ENCODE data around the gene ATP6V1F. TPM values are rescaled to one million over a fixed set of nuclear protein-coding genes. Genes with fewer than 3 reads are reported as not detected.

Gene ATP6V1F
- total RNA-seq: 110 TPM

GRCh38 chr7:128862571-128863432 is at the start of gene ATP6V1F:
Gene ATP6V1F, plus strand, starts transcription at chr7:128862856. Its CDS starts 49 bp downstream, at chr7:128862905.
- DNase-seq (ENCODE audit: low read depth in 2 of 3, low spot score in 2 of 3): peak; percentile 96 to 99 (median 99)

- DNase-seq (ENCODE audit: low read depth in 2 of 3, low spot score in 2 of 3): no peak
Measured at GRCh38 chr7:128814499-128814898, 48.2 kb upstream of the ATP6V1F start.

GRCh38 chr7:128815289-128815942 is 47.2 kb upstream of the ATP6V1F start:
- DNase-seq (ENCODE audit: low read depth in 2 of 3, low spot score in 2 of 3): no peak

- no peak for DNase-seq (ENCODE audit: low read depth in 2 of 3, low spot score in 2 of 3)
Measured at GRCh38 chr7:128818694-128819093, 44.0 kb upstream of the ATP6V1F start.

GRCh38 chr7:128821724-128822123 is 40.9 kb upstream of the ATP6V1F start:
- DNase-seq (ENCODE audit: low read depth in 2 of 3, low spot score in 2 of 3): no peak

GRCh38 chr7:128826512-128826911 is 36.1 kb upstream of the ATP6V1F start:
- no peak for DNase-seq (ENCODE audit: low read depth in 2 of 3, low spot score in 2 of 3)

GRCh38 chr7:128826916-128827247 is 35.8 kb upstream of the ATP6V1F start:
- DNase-seq (ENCODE audit: low read depth in 2 of 3, low spot score in 2 of 3): no peak

- no peak for DNase-seq (ENCODE audit: low read depth in 2 of 3, low spot score in 2 of 3)
Measured at GRCh38 chr7:128827248-128827958, 35.3 kb upstream of the ATP6V1F start.

- DNase-seq (ENCODE audit: low read depth in 2 of 3, low spot score in 2 of 3): no peak
Measured at GRCh38 chr7:128827971-128828711, 34.5 kb upstream of the ATP6V1F start.

GRCh38 chr7:128829391-128830166 is 33.1 kb upstream of the ATP6V1F start:
- DNase-seq (ENCODE audit: low read depth in 2 of 3, low spot score in 2 of 3): no peak

- peak; percentile 13 to 64 (median 42) for DNase-seq (ENCODE audit: low read depth in 2 of 3, low spot score in 2 of 3)
Measured at GRCh38 chr7:128830231-128831177, 32.2 kb upstream of the ATP6V1F start, which contains the start of gene FLNC. Gene FLNC, plus strand, starts transcription at chr7:128830406. Its CDS starts 232 bp downstream, at chr7:128830638.

GRCh38 chr7:128831178-128831993 is 31.3 kb upstream of the ATP6V1F start:
- peak in 1 of 3 donors; percentile 29 for DNase-seq (ENCODE audit: low read depth in 2 of 3, low spot score in 2 of 3)

GRCh38 chr7:128831994-128832879 is 30.4 kb upstream of the ATP6V1F start:
- DNase-seq (ENCODE audit: low read depth in 2 of 3, low spot score in 2 of 3): peak in 1 of 3 donors; percentile 10

GRCh38 chr7:128832880-128833147 is 29.8 kb upstream of the ATP6V1F start:
- no peak for DNase-seq (ENCODE audit: low read depth in 2 of 3, low spot score in 2 of 3)

GRCh38 chr7:128833148-128833945 is 29.3 kb upstream of the ATP6V1F start:
- DNase-seq (ENCODE audit: low read depth in 2 of 3, low spot score in 2 of 3): peak in 1 of 3 donors; percentile 56

- DNase-seq (ENCODE audit: low read depth in 2 of 3, low spot score in 2 of 3): no peak
Measured at GRCh38 chr7:128833946-128834325, 28.7 kb upstream of the ATP6V1F start.

Measured in hematopoietic multipotent progenitor cell (in vitro differentiated cells).